Eye (tissue), 1 donor: ENCODE results near the gene FOXL3.
"Not testable (repeated sequence)": the region's sequence is repeated elsewhere in the genome, so short reads cannot be mapped to it uniquely, and the experiment has no call there.

Source experiments
- DNase-seq: peaks from one replicate; pipeline ENCODE4 v3.0.0-alpha.2; 2015

FOXL3 gene

GRCh38 chr7:326809-327232 lies 36.9 kb downstream of the FOXL3 start:
- DNase-seq, result peak; percentile 63

GRCh38 chr7:327233-327931 lies 37.4 kb downstream of the FOXL3 start:
- no peak for DNase-seq

- no peak for DNase-seq
Observed at GRCh38 chr7:327991-328702, 38.2 kb downstream of the FOXL3 start.

- DNase-seq, result no peak
Observed at GRCh38 chr7:329691-330281, 39.8 kb downstream of the FOXL3 start.

GRCh38 chr7:330511-331230 lies 40.7 kb downstream of the FOXL3 start:
- no peak for DNase-seq

- DNase-seq, result no peak
Observed at GRCh38 chr7:332020-332517, 42.1 kb downstream of the FOXL3 start.

GRCh38 chr7:332646-333392 lies 42.8 kb downstream of the FOXL3 start:
- peak; percentile 91 for DNase-seq

GRCh38 chr7:333393-333764 lies 43.4 kb downstream of the FOXL3 start:
- DNase-seq, result peak; percentile 86

GRCh38 chr7:334618-335357 lies 44.8 kb downstream of the FOXL3 start:
- DNase-seq, result no peak

- DNase-seq, result no peak
Observed at GRCh38 chr7:335358-336148, 45.6 kb downstream of the FOXL3 start.

GRCh38 chr7:336149-336533 lies 46.2 kb downstream of the FOXL3 start:
- DNase-seq, result not testable (repeated sequence)

- DNase-seq, result no peak
Observed at GRCh38 chr7:336810-337566, 47.0 kb downstream of the FOXL3 start.

- no peak for DNase-seq
Observed at GRCh38 chr7:337567-337951, 47.6 kb downstream of the FOXL3 start.

GRCh38 chr7:338295-339061 lies 48.5 kb downstream of the FOXL3 start:
- no peak for DNase-seq

- DNase-seq, result no peak
Observed at GRCh38 chr7:339062-339342, 49.0 kb downstream of the FOXL3 start.

- no peak for DNase-seq
Observed at GRCh38 chr7:339696-340095, 49.7 kb downstream of the FOXL3 start.

- DNase-seq, result no peak
Observed at GRCh38 chr7:340200-340937, 50.4 kb downstream of the FOXL3 start.
